Thoracic aorta (tissue), 2 donors: ENCODE data around the gene RAB14. TPM values are rescaled to one million over a fixed set of nuclear protein-coding genes. Genes with fewer than 3 reads are reported as not detected.
"Not testable (repeated sequence)": the region's sequence is repeated elsewhere in the genome, so short reads cannot be mapped to it uniquely, and the experiment has no call there.

Experiments
- ATAC-seq: fragments of 150-250 bp; one replicate; pipeline ENCODE4 v1.8.0; 2017; ENCODE audit warnings: low read depth; ENCODE audit not compliant: insufficient number of reproducible peaks, low FRiP score
- DNase-seq: peaks from one replicate; pipeline ENCODE4 v3.0.0-alpha.2; 2020; ENCODE audit warnings: low spot score
- H3K27ac ChIP-seq, 2 donors: fragments of 200-600 bp; sonication (generic); 1 replicate in 1 of 2; 2 replicates in 1 of 2; pipeline ENCODE4 v1.5.1; 2016; ENCODE audit warnings: mild to moderate bottlenecking in 2 of 2, moderate library complexity in 2 of 2
- H3K27me3 ChIP-seq: fragments of 200-600 bp; sonication (generic); replicated peaks from 2 replicates; pipeline ENCODE4 v1.6.0; 2016; ENCODE audit warnings: mild to moderate bottlenecking; ENCODE audit not compliant: insufficient read depth
- H3K36me3 ChIP-seq: fragments of 200-600 bp; sonication (generic); one replicate; pipeline ENCODE4 v1.5.1; 2016
- H3K4me1 ChIP-seq, 2 donors: fragments of 200-600 bp; sonication (generic); 1 replicate in 1 of 2; 2 replicates in 1 of 2; pipeline versions ENCODE4 v1.5.1 to v1.6.0; 2016; ENCODE audit warnings: low read depth in 2 of 2, mild to moderate bottlenecking in 1 of 2; ENCODE audit not compliant: control insufficient read depth in 1 of 2
- H3K4me3 ChIP-seq: fragments of 200-600 bp; sonication (generic); 2 replicates; pipeline ENCODE4 v1.5.1; 2016; ENCODE audit warnings: mild to moderate bottlenecking
- H3K9me3 ChIP-seq: fragments of 200-600 bp; sonication (generic); 2 replicates; pipeline ENCODE4 v1.5.1; 2016
- total RNA-seq, 2 donors: library from RNA; depleted of rRNA; stranded (reverse); fragments of >200 nt; gene quantifications; one replicate each; pipeline versions ENCODE4 v1.1.0 to v1.2.3, GENCODE V29; 2016
- TF ChIP-seq, protein P1 (sequence below): fragments of 200-600 bp; sonication (generic); IDR thresholded peaks from one replicate; pipeline ENCODE4 v1.5.1; 2019; ENCODE audit warnings: antibody characterized with exemption

RAB14 gene
- total RNA-seq, 2 donors from 2014 or later, result 32.9 to 39.2 TPM

DNA sequence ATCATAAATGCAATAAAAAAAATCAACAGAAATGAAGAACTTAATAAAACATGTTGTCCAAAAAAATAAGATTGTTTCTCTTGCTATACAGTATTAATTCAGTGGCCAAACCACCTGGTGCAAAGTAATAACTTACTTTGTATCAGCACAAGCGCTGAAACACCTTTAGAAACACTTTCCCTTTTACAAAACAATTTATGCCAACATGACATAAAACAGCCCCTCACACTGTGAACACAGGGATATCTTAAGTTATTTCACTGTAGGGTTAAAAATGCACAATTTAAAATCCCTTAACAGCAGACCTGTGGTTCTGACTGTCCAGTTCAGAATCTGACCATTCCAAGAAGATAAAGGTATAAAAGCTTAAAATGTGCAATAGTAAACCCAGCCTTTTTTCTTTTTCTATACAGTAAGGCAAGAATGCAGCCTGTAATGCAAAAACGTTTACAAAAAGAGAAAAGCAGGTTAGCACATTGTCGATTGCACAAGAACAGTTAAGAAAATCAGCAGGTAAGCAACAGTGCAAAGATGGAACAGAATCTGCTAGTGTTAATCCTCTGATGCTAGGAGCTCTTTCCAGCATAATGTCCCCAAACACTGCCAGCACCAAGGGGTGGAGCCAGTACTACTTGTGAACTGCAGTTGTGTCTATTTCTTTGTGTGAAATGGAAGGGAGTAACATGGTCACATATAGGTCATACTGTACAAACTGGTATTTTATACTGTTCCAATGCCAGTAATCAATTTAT is 21.6 kb downstream of the RAB14 start:
- no peaks in the 10 kb centered on the region for H3K27me3 ChIP-seq
- no peak overlapping the region for H3K27ac ChIP-seq
- no peak for ATAC-seq
- TF ChIP-seq, protein P1, sequence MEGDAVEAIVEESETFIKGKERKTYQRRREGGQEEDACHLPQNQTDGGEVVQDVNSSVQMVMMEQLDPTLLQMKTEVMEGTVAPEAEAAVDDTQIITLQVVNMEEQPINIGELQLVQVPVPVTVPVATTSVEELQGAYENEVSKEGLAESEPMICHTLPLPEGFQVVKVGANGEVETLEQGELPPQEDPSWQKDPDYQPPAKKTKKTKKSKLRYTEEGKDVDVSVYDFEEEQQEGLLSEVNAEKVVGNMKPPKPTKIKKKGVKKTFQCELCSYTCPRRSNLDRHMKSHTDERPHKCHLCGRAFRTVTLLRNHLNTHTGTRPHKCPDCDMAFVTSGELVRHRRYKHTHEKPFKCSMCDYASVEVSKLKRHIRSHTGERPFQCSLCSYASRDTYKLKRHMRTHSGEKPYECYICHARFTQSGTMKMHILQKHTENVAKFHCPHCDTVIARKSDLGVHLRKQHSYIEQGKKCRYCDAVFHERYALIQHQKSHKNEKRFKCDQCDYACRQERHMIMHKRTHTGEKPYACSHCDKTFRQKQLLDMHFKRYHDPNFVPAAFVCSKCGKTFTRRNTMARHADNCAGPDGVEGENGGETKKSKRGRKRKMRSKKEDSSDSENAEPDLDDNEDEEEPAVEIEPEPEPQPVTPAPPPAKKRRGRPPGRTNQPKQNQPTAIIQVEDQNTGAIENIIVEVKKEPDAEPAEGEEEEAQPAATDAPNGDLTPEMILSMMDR, result no peak
- H3K36me3 ChIP-seq, result peaks cover 10% of the 10 kb centered on the region
- no peak overlapping the region for H3K4me3 ChIP-seq
- DNase-seq, result no peak
- peaks cover 6 to 28% of the 10 kb centered on the region in 2 donors for H3K4me1 ChIP-seq
- H3K9me3 ChIP-seq, result no peaks in the 10 kb centered on the region

DNA sequence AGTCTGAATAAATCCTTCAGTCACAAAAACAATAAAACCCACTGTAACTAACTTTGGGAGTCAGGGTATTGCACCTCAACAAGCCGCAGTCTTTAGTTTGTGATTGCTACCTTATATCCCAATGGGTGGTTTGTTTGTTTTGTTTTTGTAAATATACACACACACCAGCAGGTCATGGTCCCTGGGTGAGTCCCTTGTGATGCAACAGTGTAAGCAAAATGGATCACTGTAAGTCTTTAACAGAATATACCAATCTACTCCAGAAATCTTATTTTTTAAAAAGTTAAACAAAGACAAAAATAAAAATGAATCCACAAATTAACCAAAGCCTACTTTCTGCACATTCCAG is 22.3 kb downstream of the RAB14 start:
- H3K36me3 ChIP-seq, result peaks cover 10% of the 10 kb centered on the region
- DNase-seq, H3K4me3 ChIP-seq, H3K27me3 ChIP-seq, H3K27ac ChIP-seq, H3K9me3 ChIP-seq, ATAC-seq: not testable (repeated sequence)
- peaks cover 6 to 26% of the 10 kb centered on the region in 2 donors for H3K4me1 ChIP-seq

DNA sequence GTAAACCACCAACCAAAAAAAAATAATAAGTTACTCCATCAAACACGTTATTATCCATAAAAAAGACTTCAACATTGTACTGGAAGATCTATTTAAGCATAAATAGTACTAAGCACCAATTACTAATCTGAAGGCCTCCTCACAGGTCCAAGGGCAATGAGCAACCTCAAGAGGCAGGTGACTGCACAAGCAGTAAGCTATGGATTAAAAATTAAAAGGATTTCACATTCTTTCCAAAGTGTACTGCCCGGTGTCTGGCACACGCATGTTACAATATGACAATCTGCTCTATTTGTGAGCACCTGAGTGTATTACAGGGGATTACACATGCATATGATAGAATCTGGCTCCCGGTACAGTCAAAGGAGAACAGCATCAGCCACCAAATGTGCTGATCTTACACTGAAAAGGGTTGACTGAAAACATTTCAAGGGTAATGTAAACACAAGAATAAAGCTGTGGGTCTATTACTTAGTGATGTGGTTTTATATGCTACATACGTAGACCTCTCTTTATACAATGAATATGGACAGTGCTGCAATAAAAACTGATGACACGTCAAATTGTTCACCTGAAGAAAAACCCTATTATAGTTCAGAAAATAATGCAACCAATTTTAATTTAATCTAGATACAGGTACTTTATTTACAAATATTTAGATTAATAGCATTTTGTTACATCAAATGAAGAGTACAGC is 22.8 kb downstream of the RAB14 start:
- ATAC-seq, result no peak
- H3K4me1 ChIP-seq, result peaks cover 6 to 21% of the 10 kb centered on the region in 2 donors
- H3K27me3 ChIP-seq, result no peaks in the 10 kb centered on the region
- H3K27ac ChIP-seq, result no peak overlapping the region
- no peaks in the 10 kb centered on the region for H3K9me3 ChIP-seq
- TF ChIP-seq, protein P1, result no peak
- H3K4me3 ChIP-seq, result no peak overlapping the region
- peaks cover 10% of the 10 kb centered on the region for H3K36me3 ChIP-seq
- DNase-seq, result no peak

DNA sequence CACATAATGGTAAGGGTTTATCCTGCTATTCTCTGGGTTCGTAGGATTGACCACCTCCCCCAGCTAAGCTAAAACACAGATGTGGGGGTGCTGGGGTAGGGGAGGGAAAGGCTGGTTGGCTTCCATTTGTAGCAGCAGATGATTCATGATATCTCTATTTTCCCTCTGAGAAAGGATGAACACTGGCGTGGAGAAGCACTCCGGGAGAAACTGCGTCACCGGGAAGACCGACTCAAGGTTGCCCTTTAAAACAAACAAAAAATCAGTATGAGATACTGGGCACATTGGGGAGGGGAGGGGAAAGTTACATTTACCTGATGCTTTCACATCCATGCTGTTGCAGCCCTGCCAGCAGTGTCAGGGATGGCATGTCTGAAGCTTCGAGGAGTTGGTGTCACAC is 28.2 kb downstream of the RAB14 start:
- H3K4me3 ChIP-seq, result no peak overlapping the region
- H3K27ac ChIP-seq, result no peak overlapping the region
- DNase-seq (no peak), ATAC-seq (no peak)
- peaks cover 0 to 10% of the 10 kb centered on the region in 2 donors for H3K4me1 ChIP-seq
- no peaks in the 10 kb centered on the region for H3K9me3 ChIP-seq
- TF ChIP-seq, protein P1, result no peak
- H3K27me3 ChIP-seq, result no peaks in the 10 kb centered on the region
- H3K36me3 ChIP-seq, result peaks cover 19% of the 10 kb centered on the region

DNA sequence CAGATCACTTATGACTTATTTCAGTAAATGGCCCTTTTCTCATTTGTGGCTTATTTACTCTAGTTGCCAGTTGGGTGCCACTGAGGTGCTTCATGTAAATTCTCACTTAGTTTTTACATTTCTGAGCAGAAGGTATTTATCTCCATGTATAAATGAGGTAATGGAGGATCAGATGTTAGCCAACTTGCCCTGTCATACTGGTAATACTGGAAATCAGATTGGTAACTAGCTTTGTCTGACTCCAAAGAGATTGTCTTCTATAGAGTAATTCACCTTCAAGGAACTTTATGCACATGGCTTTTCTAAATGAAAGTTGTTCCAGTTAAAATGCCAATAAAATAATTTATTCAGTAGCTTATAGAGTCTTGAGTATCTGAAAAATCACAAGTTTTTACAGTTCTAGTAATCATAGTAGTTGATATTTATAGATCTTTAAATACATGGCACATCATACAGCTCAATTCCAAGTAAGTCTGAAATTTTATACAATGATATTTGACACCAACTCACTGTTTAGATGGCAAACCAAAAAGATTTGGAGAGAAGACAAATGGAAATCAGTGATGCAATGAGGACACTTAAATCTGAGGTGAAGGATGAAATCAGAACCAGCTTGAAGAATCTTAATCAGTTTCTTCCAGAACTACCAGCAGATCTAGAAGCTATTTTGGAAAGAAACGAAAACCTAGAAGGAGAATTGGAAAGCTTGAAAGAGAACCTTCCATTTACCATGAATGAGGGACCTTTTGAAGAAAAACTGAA is 28.8 kb downstream of the RAB14 start:
- H3K4me1 ChIP-seq, result peaks cover 0 to 13% of the 10 kb centered on the region in 2 donors
- ATAC-seq (no peak), DNase-seq (no peak)
- H3K27me3 ChIP-seq, result no peaks in the 10 kb centered on the region
- no peak overlapping the region for H3K4me3 ChIP-seq
- H3K27ac ChIP-seq, result no peak overlapping the region
- TF ChIP-seq, protein P1, result no peak
- H3K36me3 ChIP-seq, result peaks cover 19% of the 10 kb centered on the region
- H3K9me3 ChIP-seq, result no peaks in the 10 kb centered on the region
